BE2C (cell line): ENCODE data around the gene SNX2.

Source experiments
- DNase-seq: peaks from one replicate; pipeline ENCODE4 v3.0.0-alpha.2; 2020
- H3K27me3 ChIP-seq: fragments of 250-450 bp; sonication (Bioruptor Pico); 2 replicates; pipeline ENCODE4 v1.5.1; 2020; ENCODE audit warnings: mild to moderate bottlenecking
- H3K36me3 ChIP-seq: fragments of 250-450 bp; sonication (Bioruptor Pico); 2 replicates; pipeline ENCODE4 v1.5.1; 2020; ENCODE audit warnings: mild to moderate bottlenecking
- H3K4me1 ChIP-seq: fragments of 250-450 bp; sonication (Bioruptor Pico); 2 replicates; pipeline ENCODE4 v1.5.1; 2020
- H3K4me3 ChIP-seq: 2 replicates; pipeline ENCODE4 v1.5.1; 2011; ENCODE audit warnings: low read depth, low read length
- H3K9me3 ChIP-seq: fragments of 250-450 bp; sonication (Bioruptor Pico); 2 replicates; pipeline ENCODE4 v1.5.1; 2020
- CTCF ChIP-seq: IDR thresholded peaks from 2 replicates; pipeline ENCODE4 v1.5.1; 2012; ENCODE audit warnings: mild to moderate bottlenecking, low read depth, low read length

Gene SNX2

GRCh38 chr5:122810405-122810804 lies 35.5 kb downstream of the SNX2 start:
- Histone ChIP-seq H3K36me3 (peaks cover 10% of the 10 kb centered on the region), H3K4me3 (no peak overlapping the region), H3K27me3 (no peaks in the 10 kb centered on the region), H3K4me1 (no peaks in the 10 kb centered on the region), H3K9me3 (no peaks in the 10 kb centered on the region)
- TF ChIP-seq CTCF = no peak
- no peak for DNase-seq

- Histone ChIP-seq H3K4me1 (no peaks in the 10 kb centered on the region), H3K27me3 (no peaks in the 10 kb centered on the region), H3K36me3 (no peaks in the 10 kb centered on the region; the same call in 1 of the 2 replicates), H3K9me3 (no peaks in the 10 kb centered on the region), H3K4me3 (no peak overlapping the region)
- no peak for DNase-seq
- no peak for TF ChIP-seq CTCF
Observed at GRCh38 chr5:122815218-122815767, 40.4 kb downstream of the SNX2 start.

- no peak for DNase-seq
- no peaks in the 10 kb centered on the region for H3K27me3 ChIP-seq
- no peaks in the 10 kb centered on the region for H3K9me3 ChIP-seq
- TF ChIP-seq CTCF = no peak
- no peaks in the 10 kb centered on the region; the same call in 1 of the 2 replicates for H3K36me3 ChIP-seq
- H3K4me3 ChIP-seq = no peak overlapping the region
- H3K4me1 ChIP-seq = no peaks in the 10 kb centered on the region
Observed at GRCh38 chr5:122816756-122817155, 41.9 kb downstream of the SNX2 start.

- DNase-seq = no peak
- H3K27me3 ChIP-seq = no peaks in the 10 kb centered on the region
- no peaks in the 10 kb centered on the region for H3K9me3 ChIP-seq
- no peaks in the 10 kb centered on the region for H3K4me1 ChIP-seq
- no peak for TF ChIP-seq CTCF
- H3K36me3 ChIP-seq = peaks cover 13% of the 10 kb centered on the region
- no peak overlapping the region for H3K4me3 ChIP-seq
Observed at GRCh38 chr5:122831984-122832383, 57.1 kb downstream of the SNX2 start.

- TF ChIP-seq CTCF = no peak
- no peaks in the 10 kb centered on the region for H3K27me3 ChIP-seq
- DNase-seq = no peak
- H3K4me1 ChIP-seq = no peaks in the 10 kb centered on the region
- H3K9me3 ChIP-seq = no peaks in the 10 kb centered on the region
- no peaks in the 10 kb centered on the region for H3K36me3 ChIP-seq
- no peak overlapping the region for H3K4me3 ChIP-seq
Observed at GRCh38 chr5:122835681-122836080, 60.8 kb downstream of the SNX2 start.

- Histone ChIP-seq H3K9me3 (no peaks in the 10 kb centered on the region), H3K36me3 (no peaks in the 10 kb centered on the region), H3K27me3 (no peaks in the 10 kb centered on the region), H3K4me3 (no peak overlapping the region), H3K4me1 (no peaks in the 10 kb centered on the region)
- DNase-seq = no peak
- TF ChIP-seq CTCF = no peak
Observed at GRCh38 chr5:122836947-122837346, 62.1 kb downstream of the SNX2 start.
